ENCODE results near the gene LRRC15.

The LRRC15 gene

GRCh38 chr3:194333212-194333980 is 36.1 kb downstream of the LRRC15 start:
- peak; percentile 95 for DNase-seq (ENCODE audit: low read depth)

GRCh38 chr3:194332858-194333211 is 36.7 kb downstream of the LRRC15 start:
- DNase-seq (ENCODE audit: low read depth) = no peak

GRCh38 chr3:194330579-194330978 is 39.0 kb downstream of the LRRC15 start:
- DNase-seq (ENCODE audit: low read depth) = no peak

- DNase-seq (ENCODE audit: low read depth) = no peak
Measured at GRCh38 chr3:194330160-194330559, 39.4 kb downstream of the LRRC15 start.

GRCh38 chr3:194329583-194329965 is 40.0 kb downstream of the LRRC15 start:
- no peak for DNase-seq (ENCODE audit: low read depth)

GRCh38 chr3:194328942-194329582 is 40.5 kb downstream of the LRRC15 start:
- no peak for DNase-seq (ENCODE audit: low read depth)

GRCh38 chr3:194328053-194328657 is 41.4 kb downstream of the LRRC15 start:
- no peak for DNase-seq (ENCODE audit: low read depth)

- DNase-seq (ENCODE audit: low read depth) = no peak
Measured at GRCh38 chr3:194327218-194328052, 42.1 kb downstream of the LRRC15 start.

- DNase-seq (ENCODE audit: low read depth) = no peak
Measured at GRCh38 chr3:194326968-194327217, 42.6 kb downstream of the LRRC15 start.

GRCh38 chr3:194326192-194326967 is 43.2 kb downstream of the LRRC15 start:
- no peak for DNase-seq (ENCODE audit: low read depth)

GRCh38 chr3:194325424-194326153 is 44.0 kb downstream of the LRRC15 start:
- no peak for DNase-seq (ENCODE audit: low read depth)

- DNase-seq (ENCODE audit: low read depth) = no peak
Measured at GRCh38 chr3:194324823-194325327, 44.7 kb downstream of the LRRC15 start.

- no peak for DNase-seq (ENCODE audit: low read depth)
Measured at GRCh38 chr3:194323785-194324735, 45.5 kb downstream of the LRRC15 start.

GRCh38 chr3:194322678-194323211 is 46.8 kb downstream of the LRRC15 start:
- DNase-seq (ENCODE audit: low read depth) = no peak

GRCh38 chr3:194321693-194322640 is 47.6 kb downstream of the LRRC15 start:
- no peak for DNase-seq (ENCODE audit: low read depth)

- DNase-seq (ENCODE audit: low read depth) = no peak
Measured at GRCh38 chr3:194320744-194321243, 48.7 kb downstream of the LRRC15 start.

GRCh38 chr3:194320100-194320499 is 49.4 kb downstream of the LRRC15 start:
- DNase-seq (ENCODE audit: low read depth) = no peak

GRCh38 chr3:194318511-194319161 is 50.9 kb downstream of the LRRC15 start:
- DNase-seq (ENCODE audit: low read depth) = no peak
